Progenitor cell of endocrine pancreas (in vitro differentiated cells): ENCODE measurements around the gene MACROD2. TPM values are rescaled to one million over a fixed set of nuclear protein-coding genes. Genes with fewer than 3 reads are reported as not detected.

Experiments used
- DNase-seq: peaks from one replicate; pipeline ENCODE4 v3.0.0; 2021; ENCODE audit warnings: low spot score; ENCODE audit not compliant: unreplicated experiment
- H3K27ac Mint-ChIP-seq: 2 replicates; pipeline ENCODE4 v1.8.0; 2021; ENCODE audit warnings: mild to moderate bottlenecking, moderate library complexity, mixed read lengths
- H3K27me3 Mint-ChIP-seq: 2 replicates; pipeline ENCODE4 v1.8.0; 2021; ENCODE audit warnings: mixed read lengths
- H3K36me3 Mint-ChIP-seq: 2 replicates; pipeline ENCODE4 v1.8.0; 2022; ENCODE audit warnings: mixed read lengths; ENCODE audit not compliant: insufficient read depth
- H3K4me1 Mint-ChIP-seq: 2 replicates; pipeline ENCODE4 v1.8.0; 2021; ENCODE audit warnings: low read depth, mixed read lengths
- H3K4me3 Mint-ChIP-seq: 2 replicates; pipeline ENCODE4 v1.8.0; 2021; ENCODE audit warnings: low read depth, mild to moderate bottlenecking, moderate library complexity, mixed read lengths
- H3K9me3 Mint-ChIP-seq: 2 replicates; pipeline ENCODE4 v1.8.0; 2021; ENCODE audit warnings: low read depth, mixed read lengths
- total RNA-seq: library from RNA; stranded (reverse); gene quantifications from 2 replicates; pipeline ENCODE4 v1.2.1, GENCODE V29; 2021
- TF ChIP-seq, protein P1 (sequence below): fragments of 200-600 bp; sonication (generic); IDR thresholded peaks from one replicate; pipeline ENCODE4 v1.5.0; 2021; ENCODE audit warnings: antibody characterized with exemption, mild to moderate bottlenecking; ENCODE audit not compliant: unreplicated experiment

The MACROD2 gene
- total RNA-seq, 1 donor from 2014 or later = 7.6 TPM

DNA sequence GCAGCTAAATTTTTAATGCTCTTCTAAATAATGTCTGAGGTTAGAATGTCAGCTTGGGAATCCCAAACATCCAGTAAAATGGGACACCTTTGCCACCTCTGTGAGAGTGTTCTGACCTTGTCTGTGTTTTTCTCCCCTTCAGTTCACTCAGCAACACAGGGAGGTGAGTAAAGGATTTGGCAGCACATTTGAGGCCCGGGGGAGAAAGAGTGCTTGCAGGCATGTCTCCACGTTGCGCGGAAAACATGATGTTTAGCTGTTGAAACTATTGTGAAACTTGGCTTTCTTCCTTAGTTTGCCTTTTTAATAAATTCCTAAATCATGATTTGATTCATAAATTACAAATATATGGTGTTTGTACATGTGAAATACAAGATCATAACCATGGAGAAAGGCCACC, 1049.9 kb downstream of the MACROD2 start:
- DNase-seq = no peak
- H3K4me3 Mint-ChIP-seq = no peak overlapping the region
- no peak overlapping the region for H3K27ac Mint-ChIP-seq
- H3K4me1 Mint-ChIP-seq = peaks cover 7% of the 10 kb centered on the region
- TF ChIP-seq, protein P1, sequence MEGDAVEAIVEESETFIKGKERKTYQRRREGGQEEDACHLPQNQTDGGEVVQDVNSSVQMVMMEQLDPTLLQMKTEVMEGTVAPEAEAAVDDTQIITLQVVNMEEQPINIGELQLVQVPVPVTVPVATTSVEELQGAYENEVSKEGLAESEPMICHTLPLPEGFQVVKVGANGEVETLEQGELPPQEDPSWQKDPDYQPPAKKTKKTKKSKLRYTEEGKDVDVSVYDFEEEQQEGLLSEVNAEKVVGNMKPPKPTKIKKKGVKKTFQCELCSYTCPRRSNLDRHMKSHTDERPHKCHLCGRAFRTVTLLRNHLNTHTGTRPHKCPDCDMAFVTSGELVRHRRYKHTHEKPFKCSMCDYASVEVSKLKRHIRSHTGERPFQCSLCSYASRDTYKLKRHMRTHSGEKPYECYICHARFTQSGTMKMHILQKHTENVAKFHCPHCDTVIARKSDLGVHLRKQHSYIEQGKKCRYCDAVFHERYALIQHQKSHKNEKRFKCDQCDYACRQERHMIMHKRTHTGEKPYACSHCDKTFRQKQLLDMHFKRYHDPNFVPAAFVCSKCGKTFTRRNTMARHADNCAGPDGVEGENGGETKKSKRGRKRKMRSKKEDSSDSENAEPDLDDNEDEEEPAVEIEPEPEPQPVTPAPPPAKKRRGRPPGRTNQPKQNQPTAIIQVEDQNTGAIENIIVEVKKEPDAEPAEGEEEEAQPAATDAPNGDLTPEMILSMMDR = no peak
- peaks cover 2% of the 10 kb centered on the region for H3K9me3 Mint-ChIP-seq
- H3K27me3 Mint-ChIP-seq = peaks cover 2% of the 10 kb centered on the region
- H3K36me3 Mint-ChIP-seq = no peaks in the 10 kb centered on the region

DNA sequence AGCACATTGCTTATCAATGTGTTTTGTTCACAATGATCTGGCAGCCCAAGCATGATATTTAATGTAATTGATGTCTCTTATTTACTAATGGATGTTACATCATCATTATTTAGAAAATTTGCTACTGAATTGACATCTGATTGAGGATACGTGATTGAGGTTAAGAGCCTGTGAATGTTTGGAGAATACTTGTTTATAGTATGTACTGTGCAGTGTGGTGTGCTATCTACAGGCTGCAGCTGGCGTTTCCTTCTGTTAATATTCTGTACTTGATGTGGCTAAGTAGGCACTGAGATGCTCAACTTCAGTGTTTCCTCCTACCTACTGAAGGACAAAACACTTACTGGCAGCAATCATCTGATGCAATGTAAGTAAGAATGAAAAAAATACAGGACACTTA, 1051.7 kb downstream of the MACROD2 start:
- H3K4me3 Mint-ChIP-seq = no peak overlapping the region
- peaks cover 2% of the 10 kb centered on the region for H3K27me3 Mint-ChIP-seq
- H3K27ac Mint-ChIP-seq = no peak overlapping the region
- DNase-seq = no peak
- H3K4me1 Mint-ChIP-seq = peaks cover 7% of the 10 kb centered on the region
- H3K9me3 Mint-ChIP-seq = no peaks in the 10 kb centered on the region
- TF ChIP-seq, protein P1 = no peak
- no peaks in the 10 kb centered on the region for H3K36me3 Mint-ChIP-seq

DNA sequence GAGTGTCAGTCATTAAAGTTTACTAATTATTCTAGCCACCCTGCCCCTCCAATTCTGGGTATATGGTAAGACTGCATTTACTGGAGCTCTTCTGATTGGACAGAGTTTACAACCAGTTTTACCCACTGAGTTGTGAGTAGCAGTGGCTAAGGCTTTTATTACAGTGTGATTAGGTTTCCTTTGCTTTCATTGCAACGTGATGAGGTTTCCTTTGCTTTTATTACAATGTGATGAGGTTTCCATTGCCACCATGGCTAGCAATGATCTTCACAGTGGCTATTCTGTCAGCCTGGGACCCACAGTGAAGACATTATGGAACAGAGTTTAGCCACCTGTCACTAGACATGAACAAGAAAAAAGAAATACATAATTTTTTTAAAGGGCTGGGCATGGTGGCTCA, 1052.3 kb downstream of the MACROD2 start:
- no peak for DNase-seq
- H3K4me3 Mint-ChIP-seq = no peak overlapping the region
- TF ChIP-seq, protein P1 = no peak
- H3K27me3 Mint-ChIP-seq = peaks cover 2% of the 10 kb centered on the region
- peaks cover 7% of the 10 kb centered on the region for H3K4me1 Mint-ChIP-seq
- peaks cover 2% of the 10 kb centered on the region for H3K9me3 Mint-ChIP-seq
- H3K36me3 Mint-ChIP-seq = no peaks in the 10 kb centered on the region
- no peak overlapping the region for H3K27ac Mint-ChIP-seq

DNA sequence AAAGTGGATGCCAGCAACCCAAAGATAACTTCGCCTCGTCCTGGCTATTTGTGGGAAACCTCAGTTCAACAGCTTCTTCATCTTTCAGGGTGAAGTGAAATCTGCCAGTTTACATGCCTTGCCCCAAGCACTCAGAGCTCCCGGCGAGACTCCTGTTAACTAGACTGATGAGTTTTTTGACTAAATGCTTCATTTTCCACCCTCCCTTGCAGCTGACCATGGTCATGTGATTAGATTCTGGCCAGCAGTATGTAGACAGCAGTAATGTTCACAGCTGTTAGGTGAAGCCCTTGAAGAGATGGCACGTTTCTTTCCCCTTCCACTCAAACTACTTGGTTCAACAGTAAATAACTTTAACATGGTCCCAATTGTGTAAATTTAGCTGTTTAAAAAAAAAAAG, 1060.9 kb downstream of the MACROD2 start:
- TF ChIP-seq, protein P1 = no peak
- H3K36me3 Mint-ChIP-seq = no peaks in the 10 kb centered on the region
- peaks cover 11% of the 10 kb centered on the region for H3K9me3 Mint-ChIP-seq
- H3K27me3 Mint-ChIP-seq = peaks cover 8% of the 10 kb centered on the region
- no peak for DNase-seq
- no peak overlapping the region for H3K4me3 Mint-ChIP-seq
- no peak overlapping the region for H3K27ac Mint-ChIP-seq
- H3K4me1 Mint-ChIP-seq = peaks cover 2% of the 10 kb centered on the region

DNA sequence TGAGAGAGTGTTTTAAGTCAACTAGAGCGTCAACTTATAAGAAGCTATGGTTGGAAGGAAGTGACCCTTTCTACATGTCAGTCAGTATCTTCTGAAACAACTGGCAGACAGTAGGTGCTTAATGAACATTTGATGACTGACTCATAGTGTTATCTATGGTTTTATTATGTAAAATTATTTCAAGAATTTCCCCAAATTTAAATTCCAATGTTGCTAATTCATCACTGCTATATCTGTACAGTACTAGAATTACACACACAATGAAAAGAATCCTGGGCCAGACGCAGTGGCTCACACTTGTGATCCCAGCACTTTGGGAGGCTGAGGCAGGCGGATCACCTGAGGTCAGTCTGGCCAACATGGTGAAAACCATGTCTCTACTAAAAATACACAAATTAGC, 1063.5 kb downstream of the MACROD2 start:
- no peak for DNase-seq
- Mint-ChIP-seq H3K27me3 (peaks cover 11% of the 10 kb centered on the region), H3K36me3 (no peaks in the 10 kb centered on the region), H3K4me3 (no peak overlapping the region), H3K4me1 (peaks cover 11% of the 10 kb centered on the region), H3K27ac (no peak overlapping the region), H3K9me3 (peaks cover 2% of the 10 kb centered on the region)
- TF ChIP-seq, protein P1 = no peak
